SU-DHL-6 (cell line): ENCODE data around the gene ACBD3.

ENCODE experiments used
- H2AFZ ChIP-seq: fragments of 200-600 bp; sonication (generic); 2 replicates; pipeline ENCODE4 v1.6.1; 2014; ENCODE audit warnings: low read depth, mild to moderate bottlenecking, moderate library complexity, mixed read lengths, antibody characterized with exemption, low read length; ENCODE audit not compliant: severe bottlenecking
- H3F3A ChIP-seq: fragments of 200-600 bp; shearing (Covaris generic); 2 replicates; pipeline ENCODE4 v1.6.0; 2016; ENCODE audit warnings: antibody characterized with exemption, mild to moderate bottlenecking; ENCODE audit not compliant: insufficient read depth
- H3K27ac ChIP-seq: fragments of 200-600 bp; sonication (generic); 2 replicates; pipeline ENCODE4 v1.5.1; 2016; ENCODE audit warnings: low read depth, mild to moderate bottlenecking, low read length, moderate library complexity, mixed read lengths
- H3K27me3 ChIP-seq: fragments of 200-600 bp; sonication (generic), shearing (Covaris generic); 2 replicates; pipeline ENCODE4 v1.6.0; 2014; ENCODE audit warnings: mild to moderate bottlenecking, low read length
- H3K36me3 ChIP-seq: fragments of 200-600 bp; sonication (generic); 2 replicates; pipeline ENCODE4 v1.6.1; 2014; ENCODE audit warnings: mild to moderate bottlenecking, low read length, mixed read lengths
- H3K4me2 ChIP-seq: fragments of 300-600, 200-600 bp; shearing (Covaris generic), sonication (generic); 2 replicates; pipeline ENCODE4 v1.6.0; 2014; ENCODE audit warnings: low read length, low read depth, mild to moderate bottlenecking; ENCODE audit not compliant: poor library complexity, severe bottlenecking
- H3K4me3 ChIP-seq: fragments of 200-600 bp; sonication (generic); 2 replicates; pipeline ENCODE4 v1.5.1; 2014; ENCODE audit warnings: antibody characterized with exemption, low read length, mild to moderate bottlenecking, mixed read lengths; ENCODE audit not compliant: insufficient read depth, poor library complexity, severe bottlenecking
- H3K79me2 ChIP-seq: fragments of 200-600 bp; sonication (generic); 2 replicates; pipeline ENCODE4 v1.6.1; 2014; ENCODE audit warnings: mild to moderate bottlenecking, low read length, moderate library complexity; ENCODE audit not compliant: insufficient read depth
- H3K9ac ChIP-seq: fragments of 200-600 bp; sonication (generic); 2 replicates; pipeline ENCODE4 v1.7.0; 2014; ENCODE audit warnings: mild to moderate bottlenecking, low read length
- H3K9me2 ChIP-seq: fragments of 200-600 bp; sonication (generic); replicated peaks from 2 replicates; pipeline ENCODE4 v1.6.1; 2014; ENCODE audit warnings: low read length; ENCODE audit not compliant: insufficient read depth
- H3K9me3 ChIP-seq: fragments of 200-600 bp; sonication (generic); 2 replicates; pipeline ENCODE4 v1.6.1; 2014; ENCODE audit warnings: low read length, mixed read lengths; ENCODE audit not compliant: insufficient read depth
- H4K20me1 ChIP-seq: fragments of 200-600 bp; sonication (generic); 2 replicates; pipeline ENCODE4 v1.6.1; 2014; ENCODE audit warnings: low read depth, mild to moderate bottlenecking, antibody characterized with exemption, low read length, moderate library complexity, mixed read lengths
- CTCF ChIP-seq: fragments of 200-600 bp; sonication (generic); IDR thresholded peaks from one replicate; pipeline ENCODE4 v1.5.1; 2017; ENCODE audit warnings: antibody characterized with exemption, mild to moderate bottlenecking, low read length, moderate library complexity; ENCODE audit not compliant: insufficient read depth, poor library complexity, severe bottlenecking
- EZH2phosphoT487 ChIP-seq: fragments of 200-600 bp; sonication (generic), shearing (Covaris generic); conservative IDR thresholded peaks from 2 replicates; pipeline ENCODE4 v1.6.1; 2018; ENCODE audit warnings: mild to moderate bottlenecking, antibody characterized with exemption, low read length, moderate library complexity, mixed read lengths

ACBD3 gene

GRCh38 chr1:226186124-226187018, at the start of gene ACBD3:
Gene ACBD3, minus strand, starts transcription at chr1:226186741. Its CDS starts 66 bp downstream, at chr1:226186675.
- peaks cover 3% of the 10 kb centered on the region; the same call in 1 of the 2 replicates for H4K20me1 ChIP-seq
- H3K79me2 ChIP-seq, result peaks cover 47% of the 10 kb centered on the region
- no peaks in the 10 kb centered on the region for H3K9me2 ChIP-seq
- H3K36me3 ChIP-seq, result no peaks in the 10 kb centered on the region
- no peak for TF ChIP-seq CTCF
- no peak for TF ChIP-seq EZH2phosphoT487
- H3F3A ChIP-seq, result peaks cover 25% of the 10 kb centered on the region
- peak within 1 kb of the TSS; percentile 84 for H3K9ac ChIP-seq
- H3K9me3 ChIP-seq, result no peaks in the 10 kb centered on the region
- H3K27me3 ChIP-seq, result no peaks in the 10 kb centered on the region
- H2AFZ ChIP-seq, result peak within 1 kb of the TSS; percentile 66
- peak within 1 kb of the TSS; percentile 91 for H3K4me3 ChIP-seq
- peak within 1 kb of the TSS; percentile 71 for H3K27ac ChIP-seq
- peak within 1 kb of the TSS; percentile 99 for H3K4me2 ChIP-seq

GRCh38 chr1:226233806-226234205, 47.3 kb upstream of the ACBD3 start:
- no peaks in the 10 kb centered on the region for H3K79me2 ChIP-seq
- no peaks in the 10 kb centered on the region for H4K20me1 ChIP-seq
- no peaks in the 10 kb centered on the region for H3K9me3 ChIP-seq
- H3F3A ChIP-seq, result peaks cover 20% of the 10 kb centered on the region
- H3K9me2 ChIP-seq, result no peaks in the 10 kb centered on the region
- no peak overlapping the region for H2AFZ ChIP-seq
- peaks cover 37% of the 10 kb centered on the region for H3K36me3 ChIP-seq
- H3K27me3 ChIP-seq, result no peaks in the 10 kb centered on the region
- H3K27ac ChIP-seq, result peak overlapping the region; percentile 58
- TF ChIP-seq EZH2phosphoT487, result no peak
- no peak for TF ChIP-seq CTCF
- peak overlapping the region; percentile 24 for H3K4me3 ChIP-seq
- H3K4me2 ChIP-seq, result peak overlapping the region; percentile 51
- H3K9ac ChIP-seq, result no peak overlapping the region; the same call in 1 of the 2 replicates

- H3K79me2 ChIP-seq, result no peaks in the 10 kb centered on the region
- H3K9me2 ChIP-seq, result no peaks in the 10 kb centered on the region
- no peaks in the 10 kb centered on the region for H3K27me3 ChIP-seq
- no peak for TF ChIP-seq EZH2phosphoT487
- no peak for TF ChIP-seq CTCF
- H3F3A ChIP-seq, result peaks cover 20% of the 10 kb centered on the region
- H3K9me3 ChIP-seq, result no peaks in the 10 kb centered on the region
- H3K27ac ChIP-seq, result peak overlapping the region; percentile 58
- peaks cover 32% of the 10 kb centered on the region for H3K36me3 ChIP-seq
- no peak overlapping the region for H2AFZ ChIP-seq
- no peak overlapping the region for H3K4me3 ChIP-seq
- peak overlapping the region; percentile 51 for H3K4me2 ChIP-seq
- no peaks in the 10 kb centered on the region for H4K20me1 ChIP-seq
- H3K9ac ChIP-seq, result no peak overlapping the region
These were observed 46.8 kb upstream of the ACBD3 start for GRCh38 chr1:226233293-226233692.
